ENCODE data around the gene SLFN11. TPM values are rescaled to one million over a fixed set of nuclear protein-coding genes. Genes with fewer than 3 reads are reported as not detected.

Gene SLFN11
- total and polyA plus RNA-seq, 2 experiments from 2014 or later: not detected

- peak; percentile 22 for DNase-seq (ENCODE audit: low spot score)
- Histone ChIP-seq H3K27ac (ENCODE audit: low read depth) (no peak overlapping the region), H3K27me3 (ENCODE audit: insufficient read depth) (0 out of 2 replicates have a peak, but pooled peaks cover 8% of the 10 kb centered on the region), H3F3A (replicated peaks; ENCODE audit: low read depth) (no peaks in the 10 kb centered on the region), H3K4me2 (no peak overlapping the region), H3K4me1 (ENCODE audit: insufficient read depth) (no peaks in the 10 kb centered on the region), H3K79me2 (replicated peaks; ENCODE audit: insufficient read depth) (no peaks in the 10 kb centered on the region), H3K36me3 (ENCODE audit: insufficient read depth) (no peaks in the 10 kb centered on the region), H3K9me2 (ENCODE audit: insufficient read depth) (no peaks in the 10 kb centered on the region; the same call in 1 of the 2 replicates), H2AFZ (no peak overlapping the region), H4K20me1 (replicated peaks; ENCODE audit: insufficient read depth) (peaks cover 5% of the 10 kb centered on the region; the same call in 1 of the 2 replicates), H3K4me3 (no peak overlapping the region)
- TF ChIP-seq CREB1 (CRISPR knock-in tag; IDR thresholded peaks at IDR 0.05; ENCODE audit: low read depth) (no peak), ZNF114 (CRISPR knock-in tag; IDR thresholded peaks at IDR 0.05) (no peak), REST (IDR thresholded peaks at IDR 0.05; ENCODE audit: unreplicated experiment) (no peak), ZNF331 (CRISPR knock-in tag; IDR thresholded peaks at IDR 0.05; ENCODE audit: low read depth) (no peak), JUNB (IDR thresholded peaks at IDR 0.05; ENCODE audit: unreplicated experiment) (no peak), ETS1 (IDR thresholded peaks at IDR 0.05) (no peak), NANOG (IDR thresholded peaks at IDR 0.05; ENCODE audit: borderline replicate concordance) (no peak), ZNF462 (CRISPR knock-in tag; IDR thresholded peaks at IDR 0.05) (no peak), CTCF (conservative IDR thresholded peaks at IDR 0.05; ENCODE audit: low read depth in 2 of 2) (no peak), EZH2phosphoT487 (IDR thresholded peaks at IDR 0.05; ENCODE audit: unreplicated experiment) (no peak), EZH2 (IDR thresholded peaks at IDR 0.05; ENCODE audit: low read depth, unreplicated experiment) (no peak)
- no peak for ATAC-seq
- Mint-ChIP-seq H3K4me3 (no peak overlapping the region), H3K27ac (no peak overlapping the region), H3K9me3 (peaks cover 15% of the 10 kb centered on the region), H3K27me3 (ENCODE audit: insufficient read depth, low read depth, poor library complexity) (peaks cover 2% of the 10 kb centered on the region), H3K4me1 (peaks cover 8% of the 10 kb centered on the region), H3K36me3 (ENCODE audit: low read depth) (peaks cover 7% of the 10 kb centered on the region)
Observed at GRCh38 chr17:35390156-35390555, 16.7 kb upstream of the SLFN11 start.

All from GM23338 (cell line).